SK-N-MC (cell line): ENCODE results near the gene TFDP2.

ENCODE experiments used
- EZH2 ChIP-seq: fragments of 200-600 bp; sonication (generic); IDR thresholded peaks from one replicate; pipeline ENCODE4 v1.6.1; 2017; ENCODE audit warnings: antibody characterized with exemption
- POLR2AphosphoS5 ChIP-seq: IDR thresholded peaks from 2 replicates; pipeline ENCODE4 v1.6.1; 2012; ENCODE audit warnings: mild to moderate bottlenecking, low read depth, low read length, borderline replicate concordance

DNA sequence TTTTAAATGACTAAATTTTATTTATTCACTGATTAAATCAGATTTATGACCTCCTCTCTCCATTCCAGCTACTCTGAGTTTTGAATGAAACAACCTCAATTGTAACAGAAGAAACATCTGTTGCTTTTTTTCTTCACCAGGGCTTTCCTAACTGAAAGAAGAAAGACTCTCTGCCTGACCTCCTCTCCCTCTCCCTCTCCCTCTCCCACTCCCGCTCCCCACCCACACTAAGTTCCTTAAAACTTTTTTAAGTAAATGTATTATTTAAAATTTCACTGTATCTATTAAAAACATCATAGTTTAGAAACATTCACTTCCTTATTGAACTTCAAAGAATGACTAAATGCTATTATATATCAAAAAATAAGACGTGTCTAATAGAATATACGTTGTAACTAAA, 122.0 kb downstream of the TFDP2 start:
- TF ChIP-seq POLR2AphosphoS5 (no peak), EZH2 (no peak)
